HEK293 (cell line): ENCODE measurements around the gene GJC2.
"Not testable (repeated sequence)": the region's sequence is repeated elsewhere in the genome, so short reads cannot be mapped to it uniquely, and the experiment has no call there.

Source experiments
- MZF1 ChIP-seq: fragments of 450-650 bp; formaldehyde crosslinking; IDR thresholded peaks from 2 replicates; pipeline ENCODE4 v1.5.1; 2017; ENCODE audit warnings: missing biosample characterization, missing genetic modification characterization, borderline replicate concordance
- ZFP41 ChIP-seq: fragments of 450-650 bp; formaldehyde crosslinking; IDR thresholded peaks from 2 replicates; pipeline ENCODE4 v1.5.1; 2016; ENCODE audit warnings: missing biosample characterization, missing genetic modification characterization, borderline replicate concordance
- ZNF174 ChIP-seq: fragments of 450-650 bp; formaldehyde crosslinking; IDR thresholded peaks from 2 replicates; pipeline ENCODE4 v1.5.0; 2017; ENCODE audit warnings: missing biosample characterization, mild to moderate bottlenecking, missing genetic modification characterization
- ZNF600 ChIP-seq: fragments of 450-650 bp; formaldehyde crosslinking; IDR thresholded peaks from 2 replicates; pipeline ENCODE4 v1.5.1; 2016; ENCODE audit warnings: missing biosample characterization, missing genetic modification characterization
- ZNF704 ChIP-seq: fragments of 450-650 bp; formaldehyde crosslinking; IDR thresholded peaks from 2 replicates; pipeline ENCODE4 v1.5.1; 2016; ENCODE audit warnings: missing biosample characterization, missing genetic modification characterization
- ZSCAN30 ChIP-seq: fragments of 450-650 bp; IDR thresholded peaks from 2 replicates; pipeline ENCODE4 v1.5.1; 2018; ENCODE audit warnings: missing biosample characterization, mild to moderate bottlenecking, missing genetic modification characterization, moderate library complexity
- TF ChIP-seq, protein P1 (sequence below): fragments of 450-650 bp; formaldehyde crosslinking; IDR thresholded peaks from 2 replicates; pipeline ENCODE4 v1.5.1; 2016; ENCODE audit warnings: missing biosample characterization, missing genetic modification characterization

GRCh38 chr1:228188249-228188648 is 38.5 kb downstream of the GJC2 start:
- TF ChIP-seq, protein P1, sequence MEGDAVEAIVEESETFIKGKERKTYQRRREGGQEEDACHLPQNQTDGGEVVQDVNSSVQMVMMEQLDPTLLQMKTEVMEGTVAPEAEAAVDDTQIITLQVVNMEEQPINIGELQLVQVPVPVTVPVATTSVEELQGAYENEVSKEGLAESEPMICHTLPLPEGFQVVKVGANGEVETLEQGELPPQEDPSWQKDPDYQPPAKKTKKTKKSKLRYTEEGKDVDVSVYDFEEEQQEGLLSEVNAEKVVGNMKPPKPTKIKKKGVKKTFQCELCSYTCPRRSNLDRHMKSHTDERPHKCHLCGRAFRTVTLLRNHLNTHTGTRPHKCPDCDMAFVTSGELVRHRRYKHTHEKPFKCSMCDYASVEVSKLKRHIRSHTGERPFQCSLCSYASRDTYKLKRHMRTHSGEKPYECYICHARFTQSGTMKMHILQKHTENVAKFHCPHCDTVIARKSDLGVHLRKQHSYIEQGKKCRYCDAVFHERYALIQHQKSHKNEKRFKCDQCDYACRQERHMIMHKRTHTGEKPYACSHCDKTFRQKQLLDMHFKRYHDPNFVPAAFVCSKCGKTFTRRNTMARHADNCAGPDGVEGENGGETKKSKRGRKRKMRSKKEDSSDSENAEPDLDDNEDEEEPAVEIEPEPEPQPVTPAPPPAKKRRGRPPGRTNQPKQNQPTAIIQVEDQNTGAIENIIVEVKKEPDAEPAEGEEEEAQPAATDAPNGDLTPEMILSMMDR = not testable (repeated sequence)
- TF ChIP-seq ZNF174, ZSCAN30, ZFP41, MZF1, ZNF600, ZNF704 (tag by site-specific recombination): not testable (repeated sequence)
